RCC 7860 (cell line): ENCODE results near the gene TMEM131L.
"Not testable (repeated sequence)": the region's sequence is repeated elsewhere in the genome, so short reads cannot be mapped to it uniquely, and the experiment has no call there.

Source experiments
- DNase-seq: peaks from one replicate; pipeline ENCODE4 v3.0.0-alpha.2; 2015; ENCODE audit warnings: low spot score
- FAIRE-seq: peaks from 2 replicates; lab custom pipeline; 2012; peaks lifted over from hg19 to GRCh38; lab: Jason Lieb, UNC

TMEM131L gene

GRCh38 chr4:153535772-153536513 lies 69.8 kb downstream of the TMEM131L start:
- no peak for DNase-seq
- no peak for FAIRE-seq

- no peak for DNase-seq
- no peak for FAIRE-seq
Measured at GRCh38 chr4:153537493-153537960, 71.4 kb downstream of the TMEM131L start.

GRCh38 chr4:153538487-153539357 lies 72.6 kb downstream of the TMEM131L start:
- FAIRE-seq: no peak
- no peak for DNase-seq

- DNase-seq (no peak), FAIRE-seq (no peak)
Measured at GRCh38 chr4:153539422-153539821, 73.3 kb downstream of the TMEM131L start.

- FAIRE-seq: peak; percentile 10
- DNase-seq: peak; percentile 53
Measured at GRCh38 chr4:153541456-153542096, 75.4 kb downstream of the TMEM131L start.

GRCh38 chr4:153542131-153542530 lies 76.0 kb downstream of the TMEM131L start:
- FAIRE-seq (no peak), DNase-seq (no peak)

GRCh38 chr4:153542834-153543233 lies 76.7 kb downstream of the TMEM131L start:
- DNase-seq (no peak), FAIRE-seq (no peak)

- FAIRE-seq (no peak), DNase-seq (no peak)
Measured at GRCh38 chr4:153543351-153543750, 77.2 kb downstream of the TMEM131L start.

- FAIRE-seq: no peak
- no peak for DNase-seq
Measured at GRCh38 chr4:153545822-153546221, 79.7 kb downstream of the TMEM131L start.

GRCh38 chr4:153546280-153546679 lies 80.1 kb downstream of the TMEM131L start:
- DNase-seq (no peak), FAIRE-seq (no peak)

GRCh38 chr4:153547520-153547919 lies 81.4 kb downstream of the TMEM131L start:
- no peak for DNase-seq
- FAIRE-seq: no peak

- FAIRE-seq, DNase-seq: not testable (repeated sequence)
Measured at GRCh38 chr4:153548907-153549306, 82.7 kb downstream of the TMEM131L start.

GRCh38 chr4:153549405-153549804 lies 83.2 kb downstream of the TMEM131L start:
- no peak for FAIRE-seq

GRCh38 chr4:153553155-153553818 lies 87.1 kb downstream of the TMEM131L start:
- no peak for FAIRE-seq

More at GRCh38 chr4:153549405-153549804, 83.2 kb downstream of the TMEM131L start:
- DNase-seq: no peak

GRCh38 chr4:153553819-153554170 lies 87.6 kb downstream of the TMEM131L start:
- FAIRE-seq: no peak
- no peak for DNase-seq

More at GRCh38 chr4:153553155-153553818, 87.1 kb downstream of the TMEM131L start:
- no peak for DNase-seq

- DNase-seq (no peak), FAIRE-seq (no peak)
Measured at GRCh38 chr4:153555730-153556434, 89.7 kb downstream of the TMEM131L start.

- no peak for FAIRE-seq
- no peak for DNase-seq
Measured at GRCh38 chr4:153556435-153556815, 90.3 kb downstream of the TMEM131L start.

GRCh38 chr4:153560908-153561307 lies 94.7 kb downstream of the TMEM131L start:
- FAIRE-seq (no peak), DNase-seq (no peak)

- no peak for FAIRE-seq
- DNase-seq: peak; percentile 14
Measured at GRCh38 chr4:153564630-153565525, 98.7 kb downstream of the TMEM131L start.
